Panc1 (cell line): Measurements from ENCODE around the gene RPSA. TPM values are rescaled to one million over a fixed set of nuclear protein-coding genes. Genes with fewer than 3 reads are reported as not detected.

Source experiments
- ATAC-seq: fragments of 200-7000 bp; cut with Tn5 transposase; 2 replicates; pipeline ENCODE4 v1.9.1; 2020; ENCODE audit warnings: mild to moderate bottlenecking, moderate library complexity
- BruUV-seq: library from RNA; stranded (reverse); fragments of 400-500 nt; replicated peaks from 2 replicates; lab custom pipeline; 2021; lab: Mats Ljungman, UMichigan
- CTCF ChIA-PET: fragments of 300-600 bp; sonication (Branson Sonifier 250); formaldehyde crosslinking; loops from one replicate; lab custom pipeline; 2022; ENCODE audit warnings: antibody characterized with exemption; lab: Charles Lee
- POLR2A ChIA-PET: fragments of 300-600 bp; sonication (Branson Sonifier 250); formaldehyde crosslinking; loops from one replicate; lab custom pipeline; 2022; ENCODE audit warnings: antibody characterized with exemption; lab: Charles Lee
- DNase-seq: peaks from one replicate; pipeline ENCODE4 v3.0.0-alpha.2; 2010; ENCODE audit warnings: low read depth, low spot score
- H3K27ac ChIP-seq: 2 replicates; pipeline ENCODE4 v1.5.1; 2011; ENCODE audit warnings: mild to moderate bottlenecking, low read length, inconsistent platforms
- H3K27me3 ChIP-seq: fragments of 200-500 bp; sonication (Bioruptor generic); 2 replicates; pipeline ENCODE4 v1.6.0; 2014; ENCODE audit warnings: low read length, inconsistent platforms; ENCODE audit not compliant: control insufficient read depth, insufficient read depth
- H3K36me3 ChIP-seq: fragments of 200-500 bp; sonication (Bioruptor generic); 2 replicates; pipeline ENCODE4 v1.5.1; 2014; ENCODE audit warnings: inconsistent platforms, mild to moderate bottlenecking, low read length, moderate library complexity; ENCODE audit not compliant: control insufficient read depth, insufficient read depth
- H3K4me1 ChIP-seq: 2 replicates; pipeline ENCODE4 v1.5.1; 2011; ENCODE audit warnings: inconsistent platforms, mild to moderate bottlenecking, low read length, moderate library complexity; ENCODE audit not compliant: control insufficient read depth, insufficient read depth
- H3K4me3 ChIP-seq, 2 experiments: 2 replicates each; pipeline ENCODE4 v1.5.1; 2011 to 2012; ENCODE audit warnings: low read depth in 2 of 2, low read length in 2 of 2, mild to moderate bottlenecking in 2 of 2, inconsistent platforms in 1 of 2, moderate library complexity in 1 of 2
- H3K9me3 ChIP-seq: fragments of 200-500 bp; sonication (Bioruptor generic); 2 replicates; pipeline ENCODE4 v1.5.1; 2014; ENCODE audit warnings: low read depth, mild to moderate bottlenecking, inconsistent platforms, low read length, moderate library complexity; ENCODE audit not compliant: control insufficient read depth, insufficient read depth
- CTCF ChIP-seq: fragments of 450-650 bp; IDR thresholded peaks from 2 replicates; pipeline ENCODE4 v1.5.1; 2017; ENCODE audit warnings: mild to moderate bottlenecking
- POLR2AphosphoS5 ChIP-seq: IDR thresholded peaks from 2 replicates; pipeline ENCODE4 v1.6.1; 2012; ENCODE audit warnings: mild to moderate bottlenecking, low read depth, low read length, moderate library complexity
- REST ChIP-seq, 2 experiments: IDR thresholded peaks; 2 replicates each; pipeline ENCODE4 v1.6.1; 2011 to 2012; ENCODE audit warnings: low read depth in 2 of 2, control low read depth in 1 of 2, low read length in 1 of 2, mild to moderate bottlenecking in 1 of 2, moderate library complexity in 1 of 2; ENCODE audit not compliant: insufficient read depth in 1 of 2
- SIN3A ChIP-seq: IDR thresholded peaks from 2 replicates; pipeline ENCODE4 v1.6.1; 2012; ENCODE audit warnings: low read depth, mild to moderate bottlenecking, low read length, moderate library complexity, borderline replicate concordance; ENCODE audit not compliant: insufficient read depth
- TCF7L2 ChIP-seq: IDR thresholded peaks from 2 replicates; pipeline ENCODE4 v1.6.1; 2011; ENCODE audit warnings: mild to moderate bottlenecking, low read depth, low read length, inconsistent platforms
- in situ Hi-C: cut with HindIII; loops from 2 replicates; pipeline ENCODE4 v1.10.0; 2016; ENCODE audit warnings: low sequenced_read_pairs, low pct_unique_long_range_greater_than_20kb
- intact Hi-C: fragments of 100-400 bp; cut with micrococcal nuclease; formaldehyde crosslinking; loops from one replicate; pipeline ENCODE4 v1.10.0; 2022; ENCODE audit not compliant: unreplicated experiment
- total RNA-seq: library from RNA; stranded (reverse); gene quantifications from one replicate; pipeline ENCODE4 v1.2.1, GENCODE V29; 2021; ENCODE audit not compliant: unreplicated experiment

RPSA gene
- total RNA-seq, 1 experiment from 2014 or later = 856 TPM

GRCh38 chr3:39445927-39446326 is 39.4 kb downstream of the RPSA start:
- TF ChIP-seq POLR2AphosphoS5 (no peak), REST (IDR thresholded peaks at IDR 0.05; ENCODE audit: insufficient read depth in 1 of 2, low read depth in 2 of 2, low read length in 1 of 2) (no peak), SIN3A (no peak), CTCF (no peak), TCF7L2 (no peak)
- BruUV-seq = no TSS peak
- POLR2A ChIA-PET = no interaction called here
- no peaks in the 10 kb centered on the region for H3K36me3 ChIP-seq
- no peak overlapping the region for H3K4me3 ChIP-seq
- no peaks in the 10 kb centered on the region for H3K9me3 ChIP-seq
- H3K27ac ChIP-seq = no peak overlapping the region
- no peaks in the 10 kb centered on the region for H3K4me1 ChIP-seq
- in situ Hi-C loops = no loop called here
- DNase-seq = no peak
- no peak for ATAC-seq
- no peaks in the 10 kb centered on the region for H3K27me3 ChIP-seq
- intact Hi-C loops = no loop called here
- CTCF ChIA-PET = no interaction called here

- H3K4me3 ChIP-seq = no peak overlapping the region
- H3K9me3 ChIP-seq = no peaks in the 10 kb centered on the region
- CTCF ChIA-PET = no interaction called here
- ATAC-seq = no peak
- intact Hi-C loops = no loop called here
- no peak for TF ChIP-seq TCF7L2
- no peak for TF ChIP-seq POLR2AphosphoS5
- no peak for TF ChIP-seq SIN3A
- no peak for TF ChIP-seq REST (IDR thresholded peaks at IDR 0.05; ENCODE audit: insufficient read depth in 1 of 2, low read depth in 2 of 2, low read length in 1 of 2)
- no peak for TF ChIP-seq CTCF
- DNase-seq = no peak
- no peaks in the 10 kb centered on the region for H3K27me3 ChIP-seq
- H3K27ac ChIP-seq = no peak overlapping the region
- H3K4me1 ChIP-seq = no peaks in the 10 kb centered on the region
- POLR2A ChIA-PET = no interaction called here
- BruUV-seq = no TSS peak
- in situ Hi-C loops = no loop called here
- no peaks in the 10 kb centered on the region for H3K36me3 ChIP-seq
Observed at GRCh38 chr3:39446444-39446843, 39.9 kb downstream of the RPSA start.
